GM12875 (cell line): ENCODE results near the gene DYNC1LI1.

Source experiments
- H3K4me3 ChIP-seq: one replicate; pipeline ENCODE4 v1.5.1; 2011; ENCODE audit warnings: low read depth, low read length, control low read depth
- TF ChIP-seq, protein P1 (sequence below): IDR thresholded peaks from 2 replicates; pipeline ENCODE4 v1.5.1; 2011; ENCODE audit warnings: low read depth, mild to moderate bottlenecking, control low read depth, inconsistent platforms, low read length, moderate library complexity, borderline replicate concordance; ENCODE audit not compliant: insufficient read depth

The DYNC1LI1 gene

DNA sequence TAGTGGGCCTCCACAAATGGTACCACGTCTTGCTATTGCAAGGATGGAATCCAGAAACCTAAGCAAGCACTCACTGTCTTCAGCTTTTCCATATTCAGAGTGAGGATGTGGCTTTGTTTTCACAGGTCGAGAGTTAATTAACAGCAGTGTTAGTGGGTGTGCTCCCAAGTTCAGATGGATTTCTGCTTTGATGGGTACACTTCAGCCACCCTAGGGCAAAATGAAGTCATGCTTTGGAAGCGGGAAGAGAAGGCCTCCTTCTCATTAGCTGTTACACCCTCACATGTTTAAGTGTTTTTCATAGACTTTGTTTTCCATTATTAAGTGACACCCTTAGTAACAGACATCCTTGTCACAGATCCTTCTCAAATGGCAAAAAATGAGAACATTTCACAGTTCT, 36.3 kb upstream of the DYNC1LI1 start:
- TF ChIP-seq, protein P1, sequence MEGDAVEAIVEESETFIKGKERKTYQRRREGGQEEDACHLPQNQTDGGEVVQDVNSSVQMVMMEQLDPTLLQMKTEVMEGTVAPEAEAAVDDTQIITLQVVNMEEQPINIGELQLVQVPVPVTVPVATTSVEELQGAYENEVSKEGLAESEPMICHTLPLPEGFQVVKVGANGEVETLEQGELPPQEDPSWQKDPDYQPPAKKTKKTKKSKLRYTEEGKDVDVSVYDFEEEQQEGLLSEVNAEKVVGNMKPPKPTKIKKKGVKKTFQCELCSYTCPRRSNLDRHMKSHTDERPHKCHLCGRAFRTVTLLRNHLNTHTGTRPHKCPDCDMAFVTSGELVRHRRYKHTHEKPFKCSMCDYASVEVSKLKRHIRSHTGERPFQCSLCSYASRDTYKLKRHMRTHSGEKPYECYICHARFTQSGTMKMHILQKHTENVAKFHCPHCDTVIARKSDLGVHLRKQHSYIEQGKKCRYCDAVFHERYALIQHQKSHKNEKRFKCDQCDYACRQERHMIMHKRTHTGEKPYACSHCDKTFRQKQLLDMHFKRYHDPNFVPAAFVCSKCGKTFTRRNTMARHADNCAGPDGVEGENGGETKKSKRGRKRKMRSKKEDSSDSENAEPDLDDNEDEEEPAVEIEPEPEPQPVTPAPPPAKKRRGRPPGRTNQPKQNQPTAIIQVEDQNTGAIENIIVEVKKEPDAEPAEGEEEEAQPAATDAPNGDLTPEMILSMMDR, result no peak
- no peak overlapping the region for H3K4me3 ChIP-seq

DNA sequence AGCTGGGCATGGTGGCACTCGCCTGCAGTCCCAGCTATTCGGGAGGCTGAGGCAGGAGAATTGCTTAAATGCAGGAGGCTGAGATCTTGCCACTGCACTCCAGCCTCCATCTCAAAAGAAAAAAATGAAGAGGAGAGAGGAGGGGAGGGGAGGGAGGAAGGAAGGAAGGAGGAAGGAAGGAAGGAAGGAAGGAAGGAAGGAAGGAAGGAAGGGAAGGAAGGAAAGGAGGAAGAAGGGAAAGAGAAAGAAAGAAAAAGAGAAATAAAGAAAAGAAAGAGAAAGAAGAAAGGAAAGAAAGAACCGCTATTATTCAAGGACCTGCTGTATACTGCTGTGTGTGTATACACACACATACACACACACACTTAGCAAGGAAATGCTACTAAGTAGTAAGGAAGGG, 35.6 kb upstream of the DYNC1LI1 start:
- H3K4me3 ChIP-seq, result no peak overlapping the region
- TF ChIP-seq, protein P1, result no peak

DNA sequence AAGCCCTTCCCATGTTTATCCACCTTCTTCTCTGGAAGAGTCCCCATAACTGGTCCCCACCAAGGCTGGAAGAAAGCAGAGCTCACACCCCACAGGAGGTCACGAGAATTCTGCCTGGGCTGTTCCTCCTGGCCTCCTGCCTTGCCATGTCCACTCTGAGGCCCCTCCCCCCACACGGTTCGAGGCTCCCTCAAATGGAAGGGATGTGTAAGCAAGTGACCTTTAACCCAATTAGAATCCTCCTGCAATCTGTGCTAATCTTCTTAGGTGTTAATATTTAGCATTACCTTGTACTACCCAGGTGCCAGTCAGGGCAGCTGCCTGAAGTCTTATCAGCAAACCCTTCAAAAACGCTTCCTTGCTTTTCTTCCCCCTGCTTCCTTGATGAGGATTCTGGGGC, 32.4 kb upstream of the DYNC1LI1 start:
- no peak overlapping the region for H3K4me3 ChIP-seq
- TF ChIP-seq, protein P1, result no peak

DNA sequence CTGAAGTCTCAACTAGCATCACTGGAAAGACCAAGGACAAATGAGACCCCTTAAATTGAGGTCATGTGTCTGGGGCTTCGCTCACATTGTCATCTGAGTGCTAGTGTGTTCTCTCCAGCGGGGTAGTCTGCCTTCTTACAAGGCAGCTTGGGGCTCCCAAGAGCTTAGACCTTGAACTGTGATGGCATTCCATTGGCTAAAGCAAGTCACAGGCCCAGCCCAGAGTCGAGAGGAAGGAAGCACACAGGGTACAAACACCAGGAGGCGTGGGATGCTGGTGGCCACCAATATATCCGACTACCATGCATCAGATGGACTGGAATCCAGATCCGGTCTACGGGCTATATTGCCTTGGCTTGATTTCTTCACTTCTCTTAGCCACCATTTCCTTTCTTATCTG, 31.5 kb upstream of the DYNC1LI1 start:
- no peak overlapping the region for H3K4me3 ChIP-seq
- TF ChIP-seq, protein P1, result no peak

GRCh38 chr3:32601722-32602121, 31.1 kb upstream of the DYNC1LI1 start:
- no peak overlapping the region for H3K4me3 ChIP-seq
- TF ChIP-seq, protein P1, result no peak

DNA sequence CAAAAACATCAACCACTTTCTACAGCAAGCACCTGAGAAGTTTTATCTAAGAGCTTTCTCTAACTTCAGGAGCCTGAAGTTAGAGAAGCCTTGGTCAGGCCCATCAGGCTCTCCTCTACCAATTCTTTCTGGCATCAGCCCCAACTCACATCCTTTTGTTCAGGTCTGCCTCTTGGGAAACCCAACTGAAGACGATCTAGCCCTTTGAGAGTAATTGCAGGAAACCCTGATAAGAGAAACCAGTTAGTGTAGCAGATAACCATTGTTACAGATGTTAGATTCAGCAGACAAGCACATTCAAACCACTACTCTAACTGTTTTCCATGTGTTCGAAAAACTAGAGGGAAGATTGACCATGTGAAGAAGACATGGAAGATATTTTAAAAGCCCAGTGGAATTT, 27.0 kb upstream of the DYNC1LI1 start:
- H3K4me3 ChIP-seq, result no peak overlapping the region
- TF ChIP-seq, protein P1, result no peak

DNA sequence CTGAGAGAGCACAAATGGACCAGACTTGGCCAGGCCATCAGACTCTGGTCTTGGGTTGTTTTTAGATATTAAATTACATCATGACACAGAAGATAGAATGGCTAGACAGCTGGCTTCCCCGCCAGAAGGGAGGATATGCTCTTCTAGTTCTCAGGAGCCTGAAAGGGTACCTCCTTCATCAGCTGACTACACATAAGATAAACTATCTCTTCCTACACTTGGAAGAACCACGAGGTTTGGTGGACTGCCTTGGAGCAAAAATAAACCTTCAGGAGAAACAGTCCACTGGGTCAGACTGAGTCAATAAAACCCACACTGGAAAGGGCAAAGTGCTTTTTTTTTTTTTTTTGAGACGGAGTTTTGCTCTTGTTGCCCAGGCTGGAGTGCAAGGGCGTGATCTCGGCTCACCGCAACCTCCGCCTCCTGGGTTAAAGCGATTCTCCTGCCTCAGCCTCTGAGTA, 26.3 kb upstream of the DYNC1LI1 start:
- TF ChIP-seq, protein P1, result no peak
- no peak overlapping the region for H3K4me3 ChIP-seq
